ENCODE results near the gene GDPD3.

- no peak for TF ChIP-seq POLR2A (IDR thresholded peaks at IDR 0.05)
- peak; percentile 45 to 78 (median 58) for TF ChIP-seq CTCF (IDR thresholded peaks at IDR 0.05)
Measured at GRCh38 chr16:30112197-30113030, 923 bp downstream of the GDPD3 start.
